H9 (cell line): ENCODE measurements around the gene TSC22D4. TPM values are rescaled to one million over a fixed set of nuclear protein-coding genes. Genes with fewer than 3 reads are reported as not detected.
A peak's percentile ranks its signal among the peaks of the same experiment; 100 is the strongest.

Source experiments
- DNase-seq: peaks from one replicate; pipeline ENCODE4 v3.0.0-alpha.2; 2017
- H2AFZ ChIP-seq: one replicate; pipeline ENCODE4 v1.6.1; 2013; ENCODE audit warnings: mild to moderate bottlenecking, low read length, control low read depth, moderate library complexity
- H2AK5ac ChIP-seq: 2 replicates; pipeline ENCODE4 v1.6.1; 2013; ENCODE audit warnings: low read length, control low read depth, mixed read lengths; ENCODE audit not compliant: insufficient read length
- H2BK120ac ChIP-seq: one replicate; pipeline ENCODE4 v1.6.1; 2013; ENCODE audit warnings: low read depth, mild to moderate bottlenecking, low read length, control low read depth, inconsistent platforms; ENCODE audit not compliant: poor library complexity, severe bottlenecking
- H2BK12ac ChIP-seq: 2 replicates; pipeline ENCODE4 v1.6.1; 2013; ENCODE audit warnings: low read length, control low read depth, mixed read lengths, low read depth; ENCODE audit not compliant: insufficient read length
- H2BK15ac ChIP-seq: 2 replicates; pipeline ENCODE4 v1.6.1; 2013; ENCODE audit warnings: low read depth, low read length, control low read depth
- H2BK20ac ChIP-seq: one replicate; pipeline ENCODE4 v1.6.1; 2013; ENCODE audit warnings: low read depth, mild to moderate bottlenecking, low read length, control low read depth, inconsistent platforms; ENCODE audit not compliant: poor library complexity, severe bottlenecking
- H2BK5ac ChIP-seq: 2 replicates; pipeline ENCODE4 v1.6.1; 2013; ENCODE audit warnings: low read length, control low read depth, mixed read lengths; ENCODE audit not compliant: insufficient read length
- H3K14ac ChIP-seq: 2 replicates; pipeline ENCODE4 v1.6.1; 2013; ENCODE audit warnings: low read length, control low read depth; ENCODE audit not compliant: insufficient read depth
- H3K18ac ChIP-seq: 2 replicates; pipeline ENCODE4 v1.6.1; 2013; ENCODE audit warnings: low read depth, mild to moderate bottlenecking, mixed read lengths, low read length, control low read depth; ENCODE audit not compliant: insufficient read length
- H3K23ac ChIP-seq: 2 replicates; pipeline ENCODE4 v1.6.1; 2013; ENCODE audit warnings: low read length, control low read depth, mixed read lengths, low read depth; ENCODE audit not compliant: insufficient read length
- H3K23me2 ChIP-seq: 2 replicates; pipeline ENCODE4 v1.6.1; 2013; ENCODE audit warnings: low read depth, mild to moderate bottlenecking, mixed read lengths, low read length, control low read depth; ENCODE audit not compliant: insufficient read length, poor library complexity, severe bottlenecking
- H3K27ac ChIP-seq: 2 replicates; pipeline ENCODE4 v1.5.1; 2013; ENCODE audit warnings: low read length, control low read depth, mixed read lengths, low read depth; ENCODE audit not compliant: insufficient read length
- H3K27me3 ChIP-seq: 2 replicates; pipeline ENCODE4 v1.6.1; 2013; ENCODE audit warnings: low read length, control low read depth, inconsistent platforms; ENCODE audit not compliant: insufficient read depth
- H3K4ac ChIP-seq: 2 replicates; pipeline ENCODE4 v1.6.1; 2013; ENCODE audit warnings: low read depth, mild to moderate bottlenecking, control low read depth, inconsistent platforms, low read length, moderate library complexity
- H3K4me1 ChIP-seq: 2 replicates; pipeline ENCODE4 v1.6.1; 2013; ENCODE audit warnings: low read length, control low read depth, inconsistent platforms; ENCODE audit not compliant: insufficient read depth
- H3K4me2 ChIP-seq: 2 replicates; pipeline ENCODE4 v1.6.1; 2013; ENCODE audit warnings: low read length, control low read depth, mixed read lengths; ENCODE audit not compliant: insufficient read length, insufficient read depth
- H3K56ac ChIP-seq: 2 replicates; pipeline ENCODE4 v1.6.1; 2013; ENCODE audit warnings: low read depth, mild to moderate bottlenecking, mixed read lengths, low read length, control low read depth; ENCODE audit not compliant: insufficient read length
- H3K79me1 ChIP-seq: 2 replicates; pipeline ENCODE4 v1.6.1; 2013; ENCODE audit warnings: low read depth, mild to moderate bottlenecking, moderate library complexity, low read length, control low read depth, inconsistent platforms; ENCODE audit not compliant: insufficient read depth, poor library complexity, severe bottlenecking
- H3K79me2 ChIP-seq: 2 replicates; pipeline ENCODE4 v1.6.1; 2013; ENCODE audit warnings: low read length, control low read depth, inconsistent platforms; ENCODE audit not compliant: insufficient read depth
- H3K9ac ChIP-seq: 2 replicates; pipeline ENCODE4 v1.6.1; 2013; ENCODE audit warnings: low read length, control low read depth, mixed read lengths; ENCODE audit not compliant: insufficient read length; ENCODE audit errors: extremely low read depth
- H3K9me3 ChIP-seq: one replicate; pipeline ENCODE4 v1.6.1; 2013; ENCODE audit warnings: low read depth, low read length, inconsistent platforms; ENCODE audit not compliant: control insufficient read depth
- H3T11ph ChIP-seq: one replicate; pipeline ENCODE4 v1.6.1; 2013; ENCODE audit warnings: mild to moderate bottlenecking, low read length, control low read depth, inconsistent platforms
- H4K20me1 ChIP-seq: one replicate; pipeline ENCODE4 v1.6.1; 2013; ENCODE audit not compliant: control insufficient read depth, insufficient read length, insufficient read depth
- H4K5ac ChIP-seq: 2 replicates; pipeline ENCODE4 v1.6.1; 2013; ENCODE audit warnings: low read depth, mild to moderate bottlenecking, mixed read lengths, low read length, control low read depth; ENCODE audit not compliant: insufficient read length
- H4K8ac ChIP-seq: replicated peaks from 2 replicates; pipeline ENCODE4 v1.6.1; 2013; ENCODE audit warnings: low read length, control low read depth, mixed read lengths, low read depth; ENCODE audit not compliant: insufficient read length
- H4K91ac ChIP-seq: 2 replicates; pipeline ENCODE4 v1.6.1; 2013; ENCODE audit warnings: low read depth, mild to moderate bottlenecking, moderate library complexity, mixed read lengths, low read length, control low read depth; ENCODE audit not compliant: insufficient read length
- H3K27ac Mint-ChIP-seq, 3 experiments: 2 replicates in 2 of 3; 3 replicates in 1 of 3; pipeline ENCODE4 v1.8.0; 2020 to 2021; ENCODE audit warnings: mixed read lengths in 3 of 3, mild to moderate bottlenecking in 1 of 3, moderate library complexity in 1 of 3
- H3K27me3 Mint-ChIP-seq: 2 replicates; pipeline ENCODE4 v1.8.0; 2021; ENCODE audit warnings: low read depth, mild to moderate bottlenecking, moderate library complexity, mixed read lengths
- H3K36me3 Mint-ChIP-seq, 3 experiments: 2 replicates in 2 of 3; 3 replicates in 1 of 3; pipeline ENCODE4 v1.8.0; 2020 to 2021; ENCODE audit warnings: low read depth in 3 of 3, mixed read lengths in 3 of 3; ENCODE audit not compliant: insufficient read depth in 1 of 3
- H3K4me1 Mint-ChIP-seq, 2 experiments: 2 replicates each; pipeline ENCODE4 v1.8.0; 2020; ENCODE audit warnings: mixed read lengths in 2 of 2
- H3K4me3 Mint-ChIP-seq, 2 experiments: 2 replicates in 1 of 2; 3 replicates in 1 of 2; pipeline ENCODE4 v1.8.0; 2020 to 2021; ENCODE audit warnings: mild to moderate bottlenecking in 2 of 2, mixed read lengths in 2 of 2, moderate library complexity in 1 of 2
- H3K9me3 Mint-ChIP-seq, 2 experiments: 2 replicates in 1 of 2; 3 replicates in 1 of 2; pipeline ENCODE4 v1.8.0; 2020; ENCODE audit warnings: mild to moderate bottlenecking in 2 of 2, mixed read lengths in 2 of 2, moderate library complexity in 1 of 2
- WGBS: extraction: QIAGEN DNeasy Blood & Tissue Kit; methylation state at CpG from one replicate; pipeline ENCODE4 v1.1.7; 2013; ENCODE audit warnings: missing lambda C conversion rate, low lambda C conversion rate, mixed read lengths; ENCODE audit not compliant: insufficient read length; ENCODE audit errors: extremely low coverage; 5-methylcytosine and 5-hydroxymethylcytosine counted together
- total RNA-seq: library from RNA; stranded (reverse); gene quantifications from 2 replicates; pipeline ENCODE4 v1.2.1, GENCODE V29; 2021
- TF ChIP-seq, protein P1 (sequence below): fragments of 200-600 bp; sonication (generic); conservative IDR thresholded peaks from 3 replicates; pipeline ENCODE4 v1.8.0; 2021; ENCODE audit warnings: antibody characterized with exemption, mild to moderate bottlenecking

Gene TSC22D4
- total RNA-seq, 1 experiment from 2014 or later = 17.5 TPM

DNA sequence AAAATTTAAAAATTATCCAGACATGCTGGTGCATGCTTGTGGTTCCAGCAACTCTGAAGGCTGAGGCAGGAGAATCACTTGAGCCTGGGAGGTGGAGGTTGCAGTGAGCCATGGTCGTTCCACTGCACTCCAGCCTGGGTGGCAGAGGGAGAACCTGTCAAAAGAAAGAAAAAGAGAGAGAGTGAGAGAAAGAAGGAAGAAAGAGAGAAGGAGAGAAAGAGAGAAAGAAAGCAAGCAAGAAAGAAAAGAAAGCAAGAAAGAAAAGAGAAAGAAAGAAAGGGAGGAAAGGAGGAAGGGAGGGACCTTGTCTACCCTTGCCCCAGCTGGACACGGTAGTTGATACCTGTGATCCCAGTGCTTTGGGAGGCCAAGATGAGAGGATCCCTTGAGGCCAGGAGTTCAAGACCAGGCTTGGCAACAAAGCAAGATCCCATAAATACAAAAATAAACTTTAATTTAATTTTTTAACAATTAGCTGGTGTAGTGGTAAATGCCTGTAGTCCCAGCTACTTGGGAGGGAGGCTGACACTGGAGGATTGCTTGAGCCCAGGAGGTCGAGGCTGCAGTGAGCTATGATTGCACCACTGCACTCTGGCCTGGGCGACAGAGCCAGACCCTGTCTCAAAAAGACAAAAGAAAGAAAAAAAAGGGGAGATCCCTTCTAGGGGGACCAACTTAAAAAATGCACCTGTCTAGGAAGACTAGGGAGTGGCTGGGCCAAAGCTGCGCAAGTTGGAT lies 13.9 kb upstream of the TSC22D4 start:
- Histone ChIP-seq H2BK15ac (no peak overlapping the region), H3K27me3 (no peaks in the 10 kb centered on the region; the same call in 1 of the 2 replicates), H4K5ac (no peak overlapping the region), H4K20me1 (no peaks in the 10 kb centered on the region), H4K91ac (no peak overlapping the region), H2BK5ac (no peak overlapping the region), H3K23ac (no peak overlapping the region), H3K79me1 (no peaks in the 10 kb centered on the region), H3K27ac (no peak overlapping the region), H2AFZ (no peak overlapping the region), H3K4me1 (0 out of 2 replicates have a peak, but pooled peaks cover 2% of the 10 kb centered on the region), H3K14ac (no peak overlapping the region), H2BK20ac (no peak overlapping the region), H3K9me3 (no peaks in the 10 kb centered on the region), H3K79me2 (no peaks in the 10 kb centered on the region), H3K56ac (no peak overlapping the region), H4K8ac (no peak overlapping the region), H3K4me2 (peak overlapping the region; percentile 52), H3K9ac (no peak overlapping the region), H2BK120ac (no peak overlapping the region), H3T11ph (no peak overlapping the region), H2BK12ac (no peak overlapping the region), H3K23me2 (peaks cover 3% of the 10 kb centered on the region), H3K18ac (no peak overlapping the region), H2AK5ac (no peak overlapping the region), H3K4ac (no peak overlapping the region)
- Mint-ChIP-seq H3K27ac (no peak overlapping the region), H3K36me3 (peaks cover 0 to 6% (median 3%) of the 10 kb centered on the region in 3 experiments; a peak in 2 of 7 replicates), H3K9me3 (no peaks in the 10 kb centered on the region), H3K4me1 (peaks cover 12 to 32% of the 10 kb centered on the region in 2 experiments), H3K4me3 (peak overlapping the region; percentile 51 to 75), H3K27me3 (peaks cover 23% of the 10 kb centered on the region)
- no CpG with 5 or more reads among the region's 5 CpGs for WGBS
- DNase-seq = no peak
- TF ChIP-seq, protein P1, sequence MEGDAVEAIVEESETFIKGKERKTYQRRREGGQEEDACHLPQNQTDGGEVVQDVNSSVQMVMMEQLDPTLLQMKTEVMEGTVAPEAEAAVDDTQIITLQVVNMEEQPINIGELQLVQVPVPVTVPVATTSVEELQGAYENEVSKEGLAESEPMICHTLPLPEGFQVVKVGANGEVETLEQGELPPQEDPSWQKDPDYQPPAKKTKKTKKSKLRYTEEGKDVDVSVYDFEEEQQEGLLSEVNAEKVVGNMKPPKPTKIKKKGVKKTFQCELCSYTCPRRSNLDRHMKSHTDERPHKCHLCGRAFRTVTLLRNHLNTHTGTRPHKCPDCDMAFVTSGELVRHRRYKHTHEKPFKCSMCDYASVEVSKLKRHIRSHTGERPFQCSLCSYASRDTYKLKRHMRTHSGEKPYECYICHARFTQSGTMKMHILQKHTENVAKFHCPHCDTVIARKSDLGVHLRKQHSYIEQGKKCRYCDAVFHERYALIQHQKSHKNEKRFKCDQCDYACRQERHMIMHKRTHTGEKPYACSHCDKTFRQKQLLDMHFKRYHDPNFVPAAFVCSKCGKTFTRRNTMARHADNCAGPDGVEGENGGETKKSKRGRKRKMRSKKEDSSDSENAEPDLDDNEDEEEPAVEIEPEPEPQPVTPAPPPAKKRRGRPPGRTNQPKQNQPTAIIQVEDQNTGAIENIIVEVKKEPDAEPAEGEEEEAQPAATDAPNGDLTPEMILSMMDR = no peak
